Activated CD4-positive, alpha-beta T cell treated with anti-CD3 and anti-CD28 coated beads for 48 hours (primary cell): ENCODE data around the gene NR5A1.

Source experiments
- DNase-seq: peaks from one replicate; pipeline ENCODE4 v3.0.0-alpha.2; 2020

Gene NR5A1

GRCh38 chr9:124513376-124513994, 6.3 kb upstream of the NR5A1 start:
- DNase-seq = no peak

GRCh38 chr9:124512806-124513204, 5.6 kb upstream of the NR5A1 start:
- no peak for DNase-seq

- no peak for DNase-seq
Measured at GRCh38 chr9:124511891-124512805, 4.9 kb upstream of the NR5A1 start.

- DNase-seq = no peak
Measured at GRCh38 chr9:124511426-124511840, 4.2 kb upstream of the NR5A1 start.

GRCh38 chr9:124510650-124511425, 3.6 kb upstream of the NR5A1 start:
- no peak for DNase-seq

- no peak for DNase-seq
Measured at GRCh38 chr9:124507880-124508423, 753 bp upstream of the NR5A1 start.

GRCh38 chr9:124506433-124506832, 766 bp downstream of the NR5A1 start:
- DNase-seq = no peak

GRCh38 chr9:124505901-124506346, 1.3 kb downstream of the NR5A1 start:
- no peak for DNase-seq

- no peak for DNase-seq
Measured at GRCh38 chr9:124505006-124505900, 1.9 kb downstream of the NR5A1 start.

GRCh38 chr9:124504530-124505005, 2.6 kb downstream of the NR5A1 start:
- no peak for DNase-seq

GRCh38 chr9:124503713-124504529, 3.3 kb downstream of the NR5A1 start:
- DNase-seq = no peak

GRCh38 chr9:124502711-124503702, 4.2 kb downstream of the NR5A1 start:
- no peak for DNase-seq

GRCh38 chr9:124501771-124502320, 5.4 kb downstream of the NR5A1 start:
- DNase-seq = no peak

GRCh38 chr9:124500796-124501611, 6.2 kb downstream of the NR5A1 start:
- no peak for DNase-seq

- no peak for DNase-seq
Measured at GRCh38 chr9:124500028-124500795, 7.0 kb downstream of the NR5A1 start.

- DNase-seq = no peak
Measured at GRCh38 chr9:124499216-124499615, 8.0 kb downstream of the NR5A1 start.

- no peak for DNase-seq
Measured at GRCh38 chr9:124498499-124499146, 8.6 kb downstream of the NR5A1 start.
